Vagina (tissue), 2 donors: ENCODE results near the gene DRD4.

Experiments
- CTCF ChIP-seq, 3 experiments: fragments of 450-650 bp in 2 of 3; fragments of 200-600 bp in 1 of 3; sonication (generic) in 1 of 3; IDR thresholded peaks; one replicate each; pipeline ENCODE4 v1.5.1; 2017 to 2019; ENCODE audit warnings: antibody characterized with exemption in 3 of 3, mild to moderate bottlenecking in 2 of 3, moderate library complexity in 2 of 3
- POLR2A ChIP-seq, 2 donors: fragments of 450-650 bp; IDR thresholded peaks; one replicate each; pipeline ENCODE4 v1.6.1; 2017; ENCODE audit warnings: antibody characterized with exemption in 2 of 2, mild to moderate bottlenecking in 2 of 2, moderate library complexity in 2 of 2
- POLR2AphosphoS5 ChIP-seq, 2 donors: sonication (generic); formaldehyde crosslinking; IDR thresholded peaks; one replicate each; pipeline ENCODE4 v1.9.0; 2017; ENCODE audit warnings: antibody characterized with exemption in 2 of 2, mild to moderate bottlenecking in 2 of 2, low read depth in 1 of 2; ENCODE audit not compliant: insufficient read depth in 1 of 2

- TF ChIP-seq POLR2A (IDR thresholded peaks at IDR 0.05) (no peak), CTCF (IDR thresholded peaks at IDR 0.05) (no peak), POLR2AphosphoS5 (IDR thresholded peaks at IDR 0.05; ENCODE audit: insufficient read depth in 1 of 2, low read depth in 1 of 2) (no peak)
These were observed 12.9 kb upstream of the DRD4 start for GRCh38 chr11:623999-624704.
